Kidney epithelial cell (primary cell): ENCODE measurements around the gene KLHL3. TPM values are rescaled to one million over a fixed set of nuclear protein-coding genes. Genes with fewer than 3 reads are reported as not detected.

ENCODE experiments used
- DNase-seq: peaks from one replicate; pipeline ENCODE4 v3.0.0-alpha.2; 2010; ENCODE audit warnings: low read depth
- H3K27me3 ChIP-seq: 2 replicates; pipeline ENCODE4 v1.6.0; 2011; ENCODE audit warnings: low read length; ENCODE audit not compliant: control insufficient read depth, insufficient read depth
- H3K36me3 ChIP-seq: 2 replicates; pipeline ENCODE4 v1.5.1; 2011; ENCODE audit warnings: low read length; ENCODE audit not compliant: control insufficient read depth, insufficient read depth
- H3K4me3 ChIP-seq: 2 replicates; pipeline ENCODE4 v1.5.1; 2011; ENCODE audit warnings: low read depth, mild to moderate bottlenecking, control low read depth, low read length
- CTCF ChIP-seq: IDR thresholded peaks from 2 replicates; pipeline ENCODE4 v1.5.1; 2011; ENCODE audit warnings: mild to moderate bottlenecking, moderate library complexity, low read length, control low read depth, inconsistent platforms; ENCODE audit not compliant: insufficient read depth, poor library complexity, severe bottlenecking
- total RNA-seq: library from RNA; depleted of rRNA; stranded (reverse); fragments of >200 nt; gene quantifications from 2 replicates; pipeline ENCODE4 v1.2.3, GENCODE V29; 2015

Gene KLHL3
- total RNA-seq, 1 donor from 2014 or later: 2.8 TPM

DNA sequence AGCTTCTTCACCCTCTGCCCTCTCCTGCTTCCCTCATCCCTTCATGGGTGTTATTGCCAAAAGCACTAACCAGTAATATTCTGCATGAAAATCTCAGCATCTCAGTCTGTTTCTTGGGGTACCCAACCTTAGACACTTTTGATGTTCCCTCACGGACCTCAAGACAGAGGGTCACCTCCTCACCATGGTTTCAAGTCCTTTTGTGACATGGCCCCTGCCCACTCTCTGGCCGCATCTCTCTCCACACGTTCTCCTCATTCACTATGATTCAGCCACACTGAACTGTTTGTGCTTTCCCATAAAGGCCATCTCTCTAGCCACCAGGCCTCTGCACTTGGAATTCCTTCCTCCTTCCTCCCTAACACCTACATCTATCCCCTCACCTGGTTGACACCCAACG lies 125.3 kb downstream of the KLHL3 start:
- peaks cover 7% of the 10 kb centered on the region for H3K27me3 ChIP-seq
- DNase-seq: no peak
- no peak for TF ChIP-seq CTCF
- H3K36me3 ChIP-seq: no peaks in the 10 kb centered on the region
- no peak overlapping the region for H3K4me3 ChIP-seq

- Histone ChIP-seq H3K4me3 (no peak overlapping the region), H3K27me3 (peaks cover 11% of the 10 kb centered on the region), H3K36me3 (no peaks in the 10 kb centered on the region)
- DNase-seq: no peak
- TF ChIP-seq CTCF: no peak
Observed at GRCh38 chr5:137609127-137609526, 126.8 kb downstream of the KLHL3 start.

DNA sequence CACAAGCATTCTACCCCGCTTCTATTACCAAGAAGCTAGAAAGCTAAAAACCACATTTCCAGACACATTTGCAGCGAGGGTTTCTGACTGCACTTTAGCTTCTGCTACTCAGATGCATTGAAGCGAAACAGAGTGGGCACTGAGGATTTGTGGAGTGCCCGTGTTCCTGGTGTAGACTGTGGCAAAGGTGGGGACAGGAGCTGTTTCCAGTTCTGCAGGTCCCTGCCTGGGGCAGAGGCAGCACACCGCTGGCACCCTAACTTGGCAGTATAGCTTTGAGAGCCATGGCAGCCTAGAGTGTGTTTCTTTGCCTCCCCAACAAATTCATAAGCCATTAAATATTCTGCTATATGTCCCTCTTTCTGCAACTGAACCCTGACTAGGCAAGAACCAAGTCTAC lies 128.1 kb downstream of the KLHL3 start:
- DNase-seq: no peak
- Histone ChIP-seq H3K27me3 (peaks cover 11% of the 10 kb centered on the region), H3K36me3 (no peaks in the 10 kb centered on the region), H3K4me3 (no peak overlapping the region)
- no peak for TF ChIP-seq CTCF

GRCh38 chr5:137606401-137606800 lies 129.5 kb downstream of the KLHL3 start:
- Histone ChIP-seq H3K4me3 (no peak overlapping the region), H3K36me3 (no peaks in the 10 kb centered on the region), H3K27me3 (peaks cover 14% of the 10 kb centered on the region)
- no peak for TF ChIP-seq CTCF
- DNase-seq: no peak

- Histone ChIP-seq H3K4me3 (no peak overlapping the region), H3K36me3 (no peaks in the 10 kb centered on the region), H3K27me3 (peaks cover 15% of the 10 kb centered on the region)
- no peak for DNase-seq
- peak; percentile 53 for TF ChIP-seq CTCF
Observed at GRCh38 chr5:137605411-137605810, 130.5 kb downstream of the KLHL3 start.

GRCh38 chr5:137604348-137605095 lies 131.4 kb downstream of the KLHL3 start:
- H3K27me3 ChIP-seq: peaks cover 21% of the 10 kb centered on the region
- TF ChIP-seq CTCF: no peak
- DNase-seq: peak; percentile 23

More at GRCh38 chr5:137604348-137605095, 131.4 kb downstream of the KLHL3 start:
- Histone ChIP-seq H3K4me3 (no peak overlapping the region), H3K36me3 (no peaks in the 10 kb centered on the region)
